ENCODE measurements around the gene FLNA.

FLNA gene

DNA sequence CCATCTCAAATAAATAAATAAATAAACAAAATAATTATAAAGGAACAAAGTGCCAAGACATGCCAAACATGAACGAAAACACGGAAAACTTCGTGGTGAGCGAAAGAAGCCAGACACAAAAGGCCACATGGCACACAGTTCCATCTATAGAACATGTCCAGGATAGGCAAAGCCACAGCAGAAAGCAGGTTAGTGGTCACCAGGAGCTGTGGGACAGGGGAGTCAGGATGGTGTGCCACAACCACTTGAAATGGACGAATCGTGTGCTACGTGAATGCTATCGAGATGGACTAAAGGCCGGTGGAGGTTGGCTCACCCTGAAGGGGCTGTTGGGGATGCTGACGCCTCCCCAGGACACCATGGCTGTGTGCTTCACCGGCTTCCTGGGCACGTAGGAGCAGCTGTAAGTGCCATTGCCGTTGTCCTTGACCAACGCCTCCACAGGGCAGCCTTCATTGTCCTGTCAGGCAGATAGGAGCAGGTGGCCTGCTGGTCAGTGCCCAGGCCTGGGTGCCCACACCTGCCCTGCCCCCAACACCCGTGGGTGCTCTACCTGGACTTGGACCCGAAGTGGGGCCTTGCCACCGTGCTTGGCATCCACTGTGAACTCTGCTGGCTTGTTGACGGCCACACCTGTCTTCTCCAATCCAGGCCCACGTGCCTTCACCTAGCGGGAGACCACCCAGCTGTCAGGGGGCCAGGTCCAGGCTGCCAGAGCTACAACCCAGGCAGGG, 10.6 kb downstream of the FLNA start:
- intact Hi-C loops (cut with DNase I) = no loop called here
- no peak for DNase-seq

DNA sequence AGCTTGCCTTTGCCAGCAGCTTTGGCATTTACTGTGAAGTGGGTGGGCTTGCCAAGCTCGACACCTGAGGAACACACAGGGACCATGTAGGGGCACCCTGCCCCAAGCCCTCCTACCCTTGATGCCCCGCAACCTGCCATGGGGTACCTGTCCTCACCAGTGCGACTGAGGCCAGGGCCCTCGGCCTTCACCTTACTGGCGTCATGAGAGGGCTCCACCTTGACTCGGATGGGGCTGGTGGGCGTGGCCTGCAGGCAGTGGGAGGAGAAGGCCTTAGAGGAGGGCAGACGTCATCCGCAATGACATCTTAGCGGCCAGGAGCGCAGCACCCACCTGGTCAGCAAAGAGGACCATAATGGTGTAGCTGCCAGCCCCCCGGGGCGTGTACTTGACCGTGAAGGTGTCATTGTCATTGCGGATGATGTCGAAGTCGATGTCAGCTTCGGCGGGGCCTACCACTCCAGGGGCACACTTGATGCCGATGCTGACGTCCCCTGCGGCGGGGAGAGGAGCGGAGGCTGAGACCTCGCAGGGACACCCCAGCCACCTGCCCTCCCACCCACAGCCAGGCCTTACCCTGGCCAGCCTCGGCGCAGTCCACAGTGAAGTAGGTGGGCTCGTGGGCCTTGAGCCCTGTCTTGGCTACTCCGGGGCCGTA, 12.2 kb downstream of the FLNA start:
- no peak for DNase-seq
- intact Hi-C loops (cut with DNase I) = no loop called here

DNA sequence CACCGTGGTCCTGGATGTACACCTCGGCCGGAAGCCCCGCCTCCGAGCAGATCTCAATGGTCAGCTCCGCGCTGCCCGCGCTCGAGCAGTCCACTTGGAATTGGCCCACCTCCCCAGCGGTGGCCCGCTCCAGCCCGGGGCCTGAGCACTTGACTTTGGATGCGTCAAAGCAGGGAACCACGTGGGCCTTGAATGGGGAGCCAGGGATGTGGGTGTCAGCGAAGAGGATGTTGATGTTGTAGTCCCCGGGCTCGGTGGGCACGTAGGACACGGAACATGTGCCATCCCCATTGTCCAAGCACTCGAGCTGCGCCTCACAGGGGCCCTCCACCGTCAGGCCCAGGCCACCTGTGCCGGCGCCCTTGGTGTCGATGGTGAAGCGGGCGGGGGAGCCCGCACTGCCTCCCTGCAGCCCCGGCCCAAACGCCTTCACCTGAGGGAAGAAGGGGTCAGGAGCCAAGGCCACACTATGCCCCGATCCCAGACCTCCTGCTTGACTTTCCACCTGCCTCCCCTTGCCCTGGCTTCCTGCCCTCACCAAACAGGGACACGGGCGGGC, 14.2 kb downstream of the FLNA start:
- intact Hi-C loops (cut with DNase I) = no loop called here
- DNase-seq = no peak

DNA sequence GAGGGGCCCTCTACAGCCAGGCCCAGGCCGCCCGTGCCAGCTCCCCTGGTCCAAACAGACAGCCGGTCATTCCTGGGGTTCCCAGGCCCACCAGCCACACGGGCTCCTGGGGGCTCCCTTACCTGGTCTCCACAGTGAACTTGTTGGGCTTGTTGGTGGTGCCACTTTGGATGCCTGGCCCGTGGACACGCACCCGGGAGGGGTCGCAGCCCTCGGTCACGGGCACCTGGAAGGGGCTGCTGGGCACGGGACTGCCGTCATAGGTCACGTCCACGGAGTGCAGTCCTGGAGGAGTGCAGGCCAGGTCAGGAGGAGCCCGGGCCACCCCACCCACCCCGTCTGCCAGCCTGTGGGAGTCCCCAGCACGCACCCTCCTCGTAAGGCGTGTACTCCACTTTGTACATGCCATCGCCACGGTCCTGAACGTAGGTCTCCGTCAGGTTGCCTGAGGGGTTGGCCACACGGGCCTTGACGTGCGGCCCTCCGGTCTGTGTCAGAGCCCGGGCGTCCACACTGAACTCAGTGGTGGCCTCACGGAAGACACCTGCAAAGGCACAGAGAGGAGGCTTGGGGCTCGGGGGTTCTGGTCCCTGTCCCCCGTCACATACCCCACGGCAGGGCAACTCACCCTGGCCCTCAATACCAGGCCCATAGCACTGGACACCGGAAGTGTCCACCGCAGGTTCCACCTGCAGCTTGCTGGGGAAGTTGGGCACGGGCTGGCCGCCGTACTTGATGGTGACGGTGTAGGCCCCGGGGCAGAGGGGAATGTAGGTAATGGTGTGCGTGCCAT, 14.9 kb downstream of the FLNA start:
- intact Hi-C loops (cut with DNase I) = no loop called here
- no peak for DNase-seq

DNA sequence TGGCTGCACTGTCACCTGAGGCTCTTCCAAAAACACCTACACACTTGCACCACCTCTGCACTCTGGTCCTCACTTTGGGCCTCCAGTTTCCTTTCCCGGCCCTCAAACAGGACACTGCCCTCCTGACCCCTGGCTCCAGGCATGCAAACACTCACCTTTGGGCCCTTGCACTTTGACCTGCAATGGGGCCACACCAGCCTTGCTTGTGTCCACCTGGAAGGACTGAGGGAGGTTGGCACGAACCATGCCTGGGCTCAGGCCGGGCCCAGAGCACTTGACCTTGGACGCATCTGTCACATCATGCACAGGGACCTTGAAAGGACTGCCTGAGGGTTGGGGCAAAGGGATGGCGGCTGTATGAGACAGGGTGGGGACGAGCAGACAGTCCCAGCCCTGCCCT, 15.6 kb downstream of the FLNA start:
- no peak for DNase-seq
- intact Hi-C loops (cut with DNase I) = no loop called here

DNA sequence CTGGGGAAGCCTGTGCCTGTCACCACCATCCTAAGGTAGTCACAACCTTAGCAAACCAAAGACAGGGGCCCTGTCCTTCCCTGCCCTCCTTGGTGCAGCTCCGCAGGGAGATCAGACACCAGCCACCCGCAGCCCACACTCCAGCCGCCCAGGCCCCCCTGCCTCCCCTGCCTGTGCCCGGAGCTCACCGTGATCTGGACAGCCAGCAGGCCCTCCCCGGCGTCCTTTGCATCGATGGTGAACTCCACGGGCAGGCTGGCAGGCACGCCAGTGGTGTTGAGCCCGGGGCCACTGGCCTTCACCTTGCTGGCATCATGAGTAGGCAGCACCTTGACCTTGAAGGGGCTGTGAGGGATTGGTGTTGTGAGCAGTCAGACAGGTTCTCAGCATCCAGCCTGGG, 16.4 kb downstream of the FLNA start:
- intact Hi-C loops (cut with DNase I) = no loop called here

DNA sequence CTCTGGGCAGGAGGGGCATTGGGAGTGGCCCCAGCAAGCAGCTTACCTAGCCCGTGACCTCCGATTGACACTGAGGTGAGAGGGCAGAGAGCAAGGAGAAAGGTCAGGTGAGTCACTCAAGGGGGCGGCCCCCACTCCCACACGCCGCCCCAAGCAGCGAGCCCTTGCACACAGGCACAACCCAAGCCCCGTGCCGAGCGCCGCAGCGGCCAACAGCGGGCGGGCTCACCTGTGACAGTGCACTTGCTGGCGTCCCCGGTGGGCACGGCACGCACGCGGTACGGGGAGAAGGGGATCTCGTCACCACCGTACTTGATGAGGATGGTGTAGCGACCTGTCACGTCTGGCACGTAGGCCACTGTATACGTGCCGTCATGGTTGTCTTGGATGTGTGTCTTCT, 17.2 kb downstream of the FLNA start:
- DNase-seq = no peak
- intact Hi-C loops (cut with DNase I) = no loop called here

More for the DNA sequence above, 16.4 kb downstream of the FLNA start:
- DNase-seq = no peak

DNA sequence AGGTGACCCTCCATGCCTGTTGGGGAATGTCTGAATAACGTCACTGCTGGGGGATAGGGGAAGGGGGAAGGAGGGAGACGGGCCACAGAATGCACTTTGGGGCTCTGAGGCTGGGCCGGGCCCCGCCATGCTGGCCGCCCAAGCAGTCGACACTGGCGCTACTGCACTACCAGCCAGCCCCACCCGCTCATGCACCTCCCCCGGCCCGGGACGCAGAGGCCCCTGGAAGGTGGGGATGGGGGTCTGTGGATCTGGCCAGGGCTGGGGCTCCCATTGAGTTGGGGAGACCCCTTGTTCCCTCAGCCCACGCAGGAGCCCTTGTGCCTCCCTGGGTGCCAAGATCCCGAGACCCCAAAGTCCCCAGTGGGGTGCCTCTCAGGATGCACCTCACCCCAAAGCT, 17.8 kb downstream of the FLNA start:
- no peak for DNase-seq
- intact Hi-C loops (cut with DNase I) = no loop called here

DNA sequence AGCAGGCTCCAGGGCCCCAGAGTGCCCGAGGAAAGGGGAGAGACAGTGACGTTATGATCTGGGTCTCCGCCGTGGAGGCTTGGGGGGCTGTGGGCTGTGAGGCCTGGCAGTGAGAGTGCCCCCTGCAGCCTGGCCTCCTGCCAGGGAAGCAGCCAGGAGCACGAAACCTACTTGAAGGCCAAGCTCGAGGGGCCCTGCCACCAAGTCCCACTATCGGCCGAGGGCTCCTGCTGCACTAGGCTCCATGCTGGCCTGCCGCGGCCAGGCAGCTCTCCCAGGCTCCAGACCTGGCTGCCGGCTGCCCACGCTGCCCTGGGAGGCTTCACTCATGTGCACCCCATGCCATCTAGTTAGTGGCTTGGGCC, 18.7 kb downstream of the FLNA start:
- DNase-seq = no peak
- intact Hi-C loops (cut with DNase I) = no loop called here

DNA sequence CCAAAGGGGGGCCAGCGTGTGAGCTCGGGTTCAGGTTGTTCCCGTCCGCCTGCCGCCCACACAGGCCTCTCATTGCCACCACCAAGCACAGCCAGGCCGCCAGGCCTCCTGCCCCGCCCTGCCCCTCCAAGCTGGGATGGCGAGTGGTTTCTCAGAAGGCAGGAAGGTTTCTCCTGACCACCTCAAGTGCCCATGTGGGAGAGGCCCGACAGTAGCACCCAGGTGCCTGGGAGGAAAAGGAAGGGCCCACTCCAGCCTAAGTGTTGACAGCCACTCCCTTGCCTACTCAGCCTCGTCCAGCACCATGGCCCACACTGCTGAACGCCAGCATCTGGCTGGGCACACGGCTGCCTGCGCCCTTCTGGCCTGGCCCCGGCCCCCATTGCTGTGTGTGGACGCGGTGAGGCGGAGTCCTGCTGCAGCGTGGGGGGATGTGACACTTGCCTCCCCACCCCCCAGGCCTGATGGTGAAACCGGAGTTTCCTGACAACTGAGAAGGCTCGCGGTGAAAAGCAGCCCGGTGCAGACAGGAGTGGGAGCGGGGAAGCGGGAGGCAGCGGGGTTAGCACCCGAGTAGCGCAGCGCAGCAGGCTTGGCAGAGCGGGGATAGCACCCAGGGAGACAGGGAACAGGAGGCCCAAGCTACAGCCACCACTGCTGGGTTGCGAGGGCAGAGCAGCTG, 19.2 kb downstream of the FLNA start:
- intact Hi-C loops (cut with DNase I) = no loop called here
- DNase-seq = no peak

DNA sequence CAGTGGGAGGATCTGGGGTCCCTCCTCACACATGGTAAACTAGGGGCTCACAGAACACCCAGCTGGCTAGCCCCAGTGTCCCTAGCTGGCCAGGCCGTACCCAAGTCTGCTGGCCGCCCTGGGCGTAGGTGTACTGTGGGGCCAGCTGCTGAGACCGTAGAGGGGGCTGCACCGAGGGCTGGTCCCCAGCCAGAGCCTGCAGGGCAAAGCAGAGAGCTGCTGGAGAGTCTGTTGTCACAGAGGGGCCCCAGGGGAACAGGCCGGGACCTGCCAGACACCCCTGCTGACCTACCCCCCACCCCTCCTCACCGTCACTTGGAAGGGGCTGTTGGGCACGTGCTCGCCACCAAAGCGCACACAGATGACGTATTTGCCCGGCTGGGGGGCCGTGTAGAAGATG, 19.9 kb downstream of the FLNA start:
- intact Hi-C loops (cut with DNase I) = no loop called here
- no peak for DNase-seq

DNA sequence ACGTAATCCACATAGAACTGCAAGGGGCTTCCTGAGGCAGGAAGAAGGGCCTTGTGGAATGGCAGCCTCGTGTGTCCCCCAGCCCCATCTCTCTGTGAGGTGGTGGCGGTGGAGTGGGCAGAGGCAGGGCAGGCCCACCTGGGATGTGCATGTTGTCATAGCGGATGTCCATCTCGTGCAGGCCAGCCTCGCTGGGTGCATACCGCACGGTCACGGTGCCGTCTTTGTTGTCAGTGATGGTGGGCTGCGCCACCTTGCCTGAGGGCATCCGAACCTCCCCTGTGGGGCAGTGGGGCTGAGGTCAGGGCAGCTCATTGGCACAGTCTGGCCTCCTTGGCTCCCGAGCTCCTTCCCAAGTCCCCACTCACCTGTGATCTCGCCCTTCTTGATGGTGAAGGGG, 20.4 kb downstream of the FLNA start:
- intact Hi-C loops (cut with DNase I) = no loop called here
- DNase-seq = no peak

DNA sequence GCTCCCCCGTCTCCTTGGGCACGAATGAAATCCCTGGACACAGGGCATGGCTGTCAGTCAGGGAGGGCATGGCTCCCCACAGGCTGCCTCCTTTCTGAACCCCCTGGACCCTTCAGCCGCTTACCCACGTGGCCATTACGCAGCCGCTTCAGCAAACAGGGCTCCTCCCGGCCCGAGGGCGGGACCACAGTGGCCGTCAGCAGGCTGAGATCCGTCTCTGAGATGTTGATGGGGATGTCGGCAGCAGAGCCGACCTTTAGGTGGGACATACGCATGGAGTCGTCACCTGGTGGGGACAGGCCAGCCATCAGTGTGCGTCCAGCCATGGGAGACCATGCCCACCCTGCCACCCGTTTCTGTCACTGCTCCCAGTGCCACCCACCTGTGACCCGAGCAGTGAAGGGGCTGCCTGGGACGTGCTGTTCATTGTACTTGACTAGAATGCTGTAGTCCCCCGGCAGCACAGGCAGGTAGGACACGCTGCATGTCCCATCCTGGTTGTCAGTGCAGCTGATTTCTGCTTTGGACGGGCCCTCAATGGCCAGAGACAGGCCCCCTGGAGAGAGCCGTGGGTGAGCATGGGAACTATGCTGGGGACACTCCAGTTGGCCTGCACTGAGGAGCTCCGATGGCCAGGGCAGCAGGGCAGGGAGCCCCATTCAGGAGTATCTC, 21.1 kb downstream of the FLNA start:
- DNase-seq = no peak
- intact Hi-C loops (cut with DNase I) = no loop called here

DNA sequence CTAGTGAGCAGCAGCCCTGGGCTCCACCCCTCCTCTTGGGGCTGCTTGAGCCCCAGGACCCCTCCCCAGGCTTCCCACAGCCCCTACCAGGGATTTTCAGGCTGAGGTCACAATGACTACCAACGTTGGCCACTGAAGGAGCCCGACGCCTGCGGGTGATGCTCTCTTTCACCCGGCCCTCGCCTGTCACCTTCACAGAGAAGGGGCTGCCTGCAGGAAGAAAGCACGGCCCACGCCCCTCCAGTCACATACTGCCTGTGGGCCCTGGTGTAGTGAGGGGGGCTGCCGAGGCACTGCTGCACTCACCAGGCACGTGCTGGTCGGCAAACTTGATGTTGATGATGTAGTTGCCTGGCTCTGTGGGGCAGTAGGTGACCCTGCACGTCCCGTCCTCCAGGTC, 22.0 kb downstream of the FLNA start:
- no peak for DNase-seq
- intact Hi-C loops (cut with DNase I) = no loop called here

DNA sequence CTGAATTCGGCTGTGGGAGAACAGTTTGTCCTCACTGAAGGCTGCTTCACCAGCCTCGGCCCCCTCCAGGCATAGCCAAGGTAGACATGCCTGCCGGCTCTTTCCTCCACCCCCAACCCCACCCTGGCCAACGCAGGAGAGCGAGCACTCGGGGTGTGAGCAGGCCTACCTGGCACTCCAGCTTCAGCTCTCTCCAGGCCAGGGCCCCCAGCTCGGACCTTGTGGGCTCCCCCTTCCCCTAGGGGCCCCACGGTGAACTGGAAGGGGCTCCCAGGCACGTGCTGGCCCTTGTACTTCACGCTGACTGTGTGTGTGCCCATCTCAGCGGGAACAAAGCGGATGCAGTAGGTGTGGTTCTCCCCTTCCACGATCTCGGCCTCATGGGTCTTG, 22.4 kb downstream of the FLNA start:
- intact Hi-C loops (cut with DNase I) = no loop called here
- no peak for DNase-seq

DNA sequence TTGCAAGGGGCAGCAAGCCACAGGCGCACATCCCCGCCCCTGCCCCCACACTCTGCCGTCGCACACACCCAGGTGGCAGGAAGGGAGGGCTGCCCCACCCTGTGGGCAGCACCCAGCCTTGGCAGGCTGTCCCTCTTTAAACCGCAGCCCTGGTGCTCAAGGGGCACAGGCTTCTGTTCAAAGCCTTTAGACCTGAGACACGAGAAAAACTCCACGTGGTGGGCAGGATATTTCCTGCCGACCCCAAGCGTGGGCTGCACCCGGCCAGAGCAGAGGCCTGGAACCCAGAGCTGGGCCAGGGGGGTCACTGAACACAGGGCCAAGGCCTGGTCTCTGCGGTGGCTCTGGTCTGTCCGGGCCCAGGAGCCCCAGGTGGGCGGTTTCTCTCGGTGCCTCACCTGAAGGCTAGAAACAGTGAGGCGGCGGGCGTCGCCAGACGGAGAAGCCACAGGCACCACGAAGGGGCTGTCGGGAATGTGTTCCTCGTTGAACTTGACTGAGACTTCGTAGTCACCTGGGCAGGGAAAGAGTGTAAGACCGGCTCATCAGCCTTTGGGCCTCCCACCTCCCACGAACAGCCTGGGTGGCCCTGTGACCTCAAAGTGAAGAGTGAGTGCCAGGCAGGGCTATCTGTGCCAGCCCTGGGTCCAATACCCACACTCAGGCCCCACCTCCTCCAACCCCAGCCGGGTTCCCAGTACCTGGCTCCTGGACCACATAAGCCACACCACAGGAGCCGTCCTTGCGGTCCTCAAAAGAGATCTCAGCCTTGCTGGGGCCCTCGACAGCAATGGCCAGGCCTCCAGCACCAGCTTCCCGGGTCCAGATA, 23.0 kb downstream of the FLNA start:
- intact Hi-C loops (cut with DNase I) = no loop called here
- peak in 2 of 10 donors; percentile 2 to 83 for DNase-seq

DNA sequence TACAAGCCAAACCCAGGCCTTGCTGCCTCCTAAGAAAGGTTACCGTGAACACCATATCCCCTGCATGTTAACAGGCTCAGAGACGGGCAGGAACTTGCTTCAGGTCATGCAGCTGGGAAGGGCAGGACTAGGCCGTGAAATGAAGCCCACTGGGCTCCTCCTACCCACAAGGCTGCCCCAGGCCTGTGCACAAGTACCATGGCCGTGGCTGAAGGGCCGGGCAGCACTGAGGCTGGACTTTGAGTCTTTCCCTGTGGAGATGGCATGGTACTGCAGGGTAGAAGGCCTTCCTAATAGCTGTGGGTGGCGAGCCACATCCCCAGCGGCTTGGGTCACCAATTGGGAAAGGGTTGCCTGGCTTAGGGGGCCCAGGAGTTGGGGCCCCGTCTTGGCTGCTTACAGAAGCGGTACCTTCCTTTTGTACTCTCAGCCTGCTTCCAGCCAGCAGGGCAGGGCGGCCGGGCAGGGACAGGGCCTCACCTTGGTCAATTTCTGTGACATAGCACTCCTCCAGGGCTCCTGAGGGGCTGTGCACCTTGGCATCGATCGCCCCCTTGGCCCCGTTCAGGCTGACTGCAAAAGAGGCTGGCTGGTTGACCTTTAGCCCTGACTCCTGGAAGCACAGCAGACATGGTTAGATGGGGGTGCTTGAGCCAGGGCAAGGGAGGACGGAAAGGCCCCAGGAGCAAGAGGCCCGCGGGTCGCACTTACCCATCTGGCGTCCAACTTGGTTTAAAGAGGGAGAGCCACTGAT, 23.8 kb downstream of the FLNA start:
- intact Hi-C loops (cut with DNase I) = no loop called here
- DNase-seq = peak in 2 of 10 donors; percentile 5 to 57

DNA sequence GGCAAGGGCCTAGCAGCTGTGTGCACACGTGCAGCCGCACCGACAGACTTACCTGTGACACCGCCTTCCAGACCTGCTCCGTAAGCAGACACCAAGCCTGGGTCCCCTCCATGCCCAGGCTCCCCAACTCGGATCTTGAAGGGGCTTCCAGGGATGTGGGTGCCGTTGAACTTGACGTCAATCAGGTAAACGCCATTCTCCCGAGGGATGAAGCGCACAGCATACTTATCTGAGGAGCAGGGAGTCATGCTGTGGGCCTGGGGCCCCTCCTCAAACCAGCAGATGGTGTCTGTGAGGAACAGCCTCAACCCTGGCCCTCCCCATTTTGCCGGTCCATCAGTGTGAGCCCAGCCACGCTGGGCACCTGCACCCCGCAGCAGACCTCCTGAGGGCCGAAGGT, 24.5 kb downstream of the FLNA start:
- intact Hi-C loops (cut with DNase I) = no loop called here
- DNase-seq = peak in 2 of 10 donors; percentile 1 to 65

Data from posterior cingulate gyrus (tissue), 11 donors.